Ovary (tissue), 3 donors: Measurements from ENCODE around the gene DAB1.

Experiments
- CTCF ChIP-seq, 3 donors: fragments of 450-650 bp in 2 of 3; fragments of 200-600 bp in 1 of 3; IDR thresholded peaks; one replicate each; pipeline versions ENCODE4 v1.5.1 to v1.8.0; 2016 to 2022; ENCODE audit warnings: antibody characterized with exemption in 3 of 3, mild to moderate bottlenecking in 1 of 3
- POLR2A ChIP-seq: fragments of 450-650 bp; IDR thresholded peaks from one replicate; pipeline ENCODE4 v1.6.1; 2017; ENCODE audit warnings: antibody characterized with exemption, mild to moderate bottlenecking, moderate library complexity
- donor health status: DM: no; HTN: no; CAD: no.

DNA sequence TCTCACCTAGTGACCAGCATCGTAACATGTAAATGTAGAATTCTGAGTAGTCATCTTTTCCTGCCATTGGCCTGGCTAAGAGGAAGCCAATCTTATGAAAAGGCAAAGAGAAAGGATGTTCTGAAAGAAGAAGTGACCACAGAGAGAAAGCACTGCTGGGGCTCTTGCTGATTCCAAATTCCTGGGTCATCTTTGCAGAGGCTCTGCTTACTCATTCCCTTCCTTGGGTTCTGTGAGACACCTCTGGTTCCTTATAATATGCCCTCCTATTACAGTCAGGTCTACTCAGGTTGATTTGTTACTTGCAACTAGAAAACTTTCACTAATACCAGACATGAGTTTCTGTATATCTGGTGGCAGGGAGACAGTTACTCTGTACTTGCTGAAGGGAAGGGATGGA is 259.3 kb downstream of the DAB1 start:
- TF ChIP-seq CTCF (IDR thresholded peaks at IDR 0.05) (no peak), POLR2A (no peak)
